PC-9 (cell line): ENCODE measurements around the gene FAM241B.

Experiments used
- CTCF ChIP-seq: fragments of 200-600 bp; sonication (generic); conservative IDR thresholded peaks from 2 replicates; pipeline ENCODE4 v1.6.1; 2017; ENCODE audit warnings: mixed run types, antibody characterized with exemption, mild to moderate bottlenecking, moderate library complexity
- EZH2 ChIP-seq: fragments of 200-600 bp; sonication (generic); IDR thresholded peaks from 2 replicates; pipeline ENCODE4 v1.8.0; 2017; ENCODE audit warnings: antibody characterized with exemption, low read depth

GRCh38 chr10:69631566-69631965 is 1.5 kb downstream of the FAM241B start:
- TF ChIP-seq CTCF, result no peak
- no peak for TF ChIP-seq EZH2
